ENCODE data around the gene MLF2.
"Not testable (repeated sequence)": the region's sequence is repeated elsewhere in the genome, so short reads cannot be mapped to it uniquely, and the experiment has no call there.

MLF2 gene

DNA sequence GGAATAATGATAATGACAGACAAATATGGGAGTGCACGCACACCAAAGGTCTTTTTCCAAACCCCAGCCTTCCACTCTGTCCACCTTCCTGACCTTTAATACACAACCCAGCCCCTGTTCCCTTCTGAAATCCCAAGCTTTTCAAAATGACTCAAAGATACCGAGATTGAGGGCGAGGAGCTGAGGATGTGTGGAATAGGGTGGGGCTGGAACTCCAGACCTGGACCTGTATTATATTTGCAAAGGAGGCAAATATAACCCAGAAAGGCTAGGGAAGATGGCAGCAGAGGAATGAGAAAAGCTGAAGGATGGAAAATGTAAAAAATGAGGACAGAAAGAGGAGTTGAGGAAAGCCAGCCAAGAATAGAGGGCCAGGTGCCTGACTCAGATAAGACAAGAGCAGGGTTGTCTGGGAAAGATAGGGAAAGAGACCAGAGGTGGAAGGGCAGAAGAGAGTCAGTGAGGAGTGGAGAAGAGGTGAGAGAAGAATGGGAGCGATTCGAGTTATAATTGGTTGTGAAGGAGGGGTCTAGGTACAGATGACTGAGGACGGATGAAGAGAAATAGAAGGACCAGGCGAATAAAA, 12.2 kb upstream of the MLF2 start:
- DNase-seq (no peak), ATAC-seq (no peak)

DNA sequence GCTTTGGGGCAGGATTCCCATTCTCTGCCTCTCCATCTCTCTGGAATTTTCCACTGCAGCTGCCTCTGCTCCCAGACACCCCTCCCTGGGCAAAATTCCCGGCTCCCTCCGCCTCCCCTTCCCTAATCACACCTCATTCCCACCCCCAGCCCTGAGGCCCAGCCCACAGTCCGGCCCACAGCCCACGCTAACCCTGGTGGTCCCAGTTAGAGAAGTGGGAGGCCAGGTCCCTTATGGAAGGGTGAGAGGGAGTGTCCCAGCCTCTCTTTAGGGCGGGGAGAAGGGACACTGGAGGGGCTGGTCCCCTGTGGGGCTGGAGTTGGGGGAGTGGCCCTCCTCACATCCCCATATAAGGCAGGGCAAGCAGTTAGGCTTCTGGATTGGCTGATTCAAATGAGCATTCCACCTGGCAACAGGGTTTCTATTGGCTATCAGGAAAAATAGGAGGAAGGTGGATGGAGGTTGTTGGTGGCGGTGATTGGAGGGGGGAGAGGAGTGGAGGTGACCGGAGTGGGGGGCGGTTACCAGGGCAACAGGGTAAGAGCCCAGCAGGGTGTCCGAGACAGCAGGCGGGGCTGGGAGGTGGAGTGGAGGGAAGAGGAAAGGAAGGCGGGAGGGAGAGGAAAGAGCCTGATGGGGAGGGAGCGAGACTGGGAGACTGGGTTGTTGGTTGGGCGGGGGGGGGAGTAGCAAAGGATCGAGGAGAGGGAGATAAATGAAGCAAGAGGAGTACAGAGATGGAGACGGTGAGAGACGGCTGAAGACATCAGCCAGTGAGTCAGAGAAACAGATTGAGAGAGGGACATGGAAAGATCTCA, 11.3 kb upstream of the MLF2 start:
- DNase-seq, result peak; percentile 56
- ATAC-seq, result peak; percentile 79

DNA sequence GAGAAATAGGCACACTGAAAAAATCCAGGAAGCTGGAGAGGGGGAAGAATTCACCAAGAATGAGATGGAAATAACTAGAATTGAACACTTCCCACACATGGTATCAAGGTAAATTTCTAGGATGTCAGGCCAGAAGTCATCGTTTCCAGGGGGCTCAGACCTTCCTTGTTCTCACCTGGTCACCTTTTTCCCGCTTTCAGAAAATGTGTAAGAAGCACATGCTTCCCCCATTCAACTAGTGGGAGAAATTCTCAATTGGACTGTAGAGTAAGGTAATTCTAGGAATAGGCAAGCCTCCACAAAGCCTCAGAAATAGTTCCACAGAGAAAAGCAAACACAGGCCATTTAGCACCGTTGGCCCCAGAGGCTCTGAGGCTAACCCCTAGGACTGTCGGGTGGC, 10.4 kb upstream of the MLF2 start:
- ATAC-seq (no peak), DNase-seq (no peak)

DNA sequence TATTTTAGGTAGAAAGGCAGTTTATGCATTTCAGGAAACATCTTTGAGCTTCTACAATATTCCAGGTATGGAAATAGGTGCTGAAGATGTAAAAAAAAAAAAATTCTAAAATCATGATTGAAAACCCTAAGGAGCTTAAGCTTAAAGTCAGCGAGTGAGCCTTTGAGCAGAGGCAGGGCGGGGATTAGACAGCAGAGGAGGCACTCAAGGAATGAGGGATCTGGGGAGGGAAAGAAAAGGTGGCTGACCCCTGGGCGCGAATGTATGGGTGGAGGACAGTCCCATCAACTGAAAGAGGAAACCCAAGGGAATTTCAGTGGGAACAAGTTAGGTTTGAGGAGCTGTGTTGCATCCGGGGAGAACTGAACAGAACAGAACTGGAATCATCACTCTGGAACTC, 6.8 kb upstream of the MLF2 start:
- ATAC-seq (no peak), DNase-seq (no peak)

DNA sequence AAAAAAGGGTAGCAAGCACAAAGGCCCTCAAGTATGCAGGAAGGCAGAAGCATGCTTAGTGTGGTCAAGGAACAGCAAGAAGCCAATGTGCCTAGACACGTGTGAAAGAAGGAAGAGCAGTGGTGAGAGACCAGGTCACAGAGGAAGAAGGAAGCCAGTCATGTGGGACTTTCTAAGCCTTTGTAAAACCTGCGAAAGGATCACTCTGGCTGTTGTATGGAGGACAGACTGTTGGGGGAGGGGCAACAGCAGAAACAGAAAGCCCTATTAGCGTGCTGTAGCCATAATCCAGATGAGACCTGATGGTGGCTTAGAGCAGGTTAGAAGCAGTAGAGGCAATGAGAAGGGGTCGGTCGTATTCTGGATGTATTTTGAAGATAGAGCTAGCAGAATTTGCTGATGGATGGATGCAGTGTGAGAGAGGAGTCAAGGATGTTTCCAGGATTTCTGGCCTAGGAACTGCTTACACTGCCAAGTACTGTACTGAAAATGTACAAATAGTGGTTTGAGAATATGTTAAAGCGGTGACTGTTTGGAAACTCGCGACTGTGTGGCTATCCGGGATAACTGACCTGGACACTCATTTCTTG, 5.7 kb upstream of the MLF2 start:
- no peak for ATAC-seq
- no peak for DNase-seq

DNA sequence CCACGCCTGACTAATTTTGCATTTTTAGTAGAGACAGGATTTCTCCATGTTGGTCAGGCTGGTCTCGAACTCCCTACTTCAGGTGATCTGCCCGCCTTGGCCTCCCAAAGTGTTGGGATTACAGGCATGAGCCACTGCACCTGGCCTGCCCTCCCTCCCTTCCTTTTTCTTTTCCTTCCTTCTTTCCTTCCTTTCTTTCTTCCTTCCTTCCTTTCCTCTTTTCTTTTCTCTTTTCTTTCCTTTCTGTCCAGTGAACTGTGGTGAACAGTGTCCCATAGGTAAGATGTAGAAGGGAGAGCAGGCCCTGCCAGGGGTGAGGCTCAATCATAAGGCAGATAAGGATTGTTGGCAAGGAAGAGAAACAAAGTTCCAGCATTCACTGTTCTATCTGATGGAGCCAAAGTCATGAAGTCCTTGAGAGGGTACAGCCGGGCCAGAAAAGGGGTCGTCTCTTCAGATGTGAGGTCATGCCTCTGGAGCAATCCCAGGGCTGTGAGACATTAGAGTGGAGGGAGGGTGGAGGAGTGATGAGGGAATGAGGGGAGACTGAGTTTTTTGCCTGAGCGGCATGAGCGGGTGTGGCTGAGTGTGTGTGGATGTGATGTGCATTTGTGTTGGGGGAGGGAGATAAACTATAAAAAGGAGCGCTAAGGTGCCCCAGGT, 4.2 kb upstream of the MLF2 start:
- DNase-seq, result no peak
- ATAC-seq, result no peak

DNA sequence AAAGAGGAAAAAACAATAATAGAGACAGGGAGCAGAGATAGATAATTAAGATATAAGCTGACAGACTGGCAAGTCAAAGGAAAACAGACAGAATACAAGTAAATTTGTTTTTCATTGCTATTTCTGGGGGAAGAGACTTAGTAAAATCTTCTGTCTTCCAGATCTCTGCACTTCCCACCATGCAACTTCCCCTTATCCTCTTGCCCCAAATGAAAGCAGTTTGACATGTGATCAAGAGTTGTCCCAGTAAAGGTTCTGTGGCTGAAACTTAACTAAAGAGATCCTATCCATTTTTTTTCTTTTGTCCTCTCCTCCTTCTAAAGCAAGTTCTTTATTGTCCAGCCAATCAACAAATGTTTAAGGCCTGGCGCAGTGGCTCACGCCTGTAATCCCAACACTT, 1.5 kb upstream of the MLF2 start:
- ATAC-seq, result no peak
- no peak for DNase-seq

DNA sequence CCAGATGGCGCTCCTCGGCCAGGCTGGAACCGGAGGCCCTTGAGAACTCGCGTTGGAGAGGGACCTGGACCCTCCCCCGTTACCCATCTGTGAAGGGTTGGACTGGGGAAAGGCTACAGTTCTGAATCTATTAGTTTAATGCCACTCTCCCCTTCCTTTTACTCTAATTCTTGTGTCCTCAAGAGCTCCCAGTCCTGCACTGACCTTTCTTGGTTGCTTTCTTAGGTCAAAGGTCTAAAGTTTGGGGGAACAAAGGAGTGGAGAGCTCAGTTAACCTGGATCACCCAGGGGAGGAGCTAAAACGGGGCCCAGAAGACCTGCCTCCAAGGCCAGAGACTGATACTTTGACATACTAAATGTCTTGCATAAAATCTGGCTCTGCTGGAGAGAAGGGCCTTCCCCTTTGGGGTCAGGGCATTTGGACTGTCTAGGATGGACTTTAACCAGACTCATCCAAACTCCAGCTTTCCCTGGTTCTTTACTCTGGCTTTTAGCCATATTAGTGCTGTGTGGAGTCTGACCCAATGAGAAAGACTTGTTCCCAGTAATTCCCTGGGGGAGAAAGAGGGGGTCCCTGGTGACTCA, 923 bp upstream of the MLF2 start:
- DNase-seq (no peak), ATAC-seq (no peak)

DNA sequence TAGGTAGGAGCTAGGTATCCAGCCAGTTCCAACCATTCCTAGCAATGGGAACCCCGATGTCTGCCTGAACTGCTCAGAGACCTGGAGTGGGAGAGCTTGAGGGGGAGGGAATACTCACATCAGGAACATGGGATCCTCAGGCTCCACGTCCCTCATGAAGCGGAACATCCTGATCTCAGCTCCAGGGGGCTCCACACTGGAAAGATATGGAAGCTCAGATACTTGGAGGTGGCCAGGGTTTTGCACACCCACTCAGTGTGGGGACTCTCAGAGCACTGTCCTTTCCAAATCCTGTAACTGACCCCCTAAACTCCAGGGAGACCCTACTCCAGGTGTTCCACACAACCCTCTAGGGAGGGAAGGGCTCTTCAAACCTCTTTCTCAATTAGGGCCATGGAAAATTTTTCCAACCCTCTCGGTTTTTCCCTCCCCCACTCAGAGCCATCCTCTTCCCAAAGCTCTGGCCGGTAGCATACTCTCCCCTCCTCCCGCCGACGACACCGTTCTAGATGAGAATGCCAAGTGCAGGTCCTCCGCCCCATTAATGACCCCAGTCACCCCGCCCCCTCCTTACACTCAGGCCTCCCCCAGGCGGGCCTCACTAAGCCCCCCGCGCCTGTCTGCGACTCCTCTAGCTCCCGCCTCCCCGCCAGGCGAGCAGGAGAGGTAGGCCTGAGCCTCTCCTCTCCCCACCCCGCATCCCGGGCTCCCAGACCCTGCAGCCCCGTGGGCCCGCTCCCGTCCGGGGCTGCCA, 597 bp downstream of the MLF2 start:
- ATAC-seq (peak; percentile 0), DNase-seq (peak; percentile 53)

DNA sequence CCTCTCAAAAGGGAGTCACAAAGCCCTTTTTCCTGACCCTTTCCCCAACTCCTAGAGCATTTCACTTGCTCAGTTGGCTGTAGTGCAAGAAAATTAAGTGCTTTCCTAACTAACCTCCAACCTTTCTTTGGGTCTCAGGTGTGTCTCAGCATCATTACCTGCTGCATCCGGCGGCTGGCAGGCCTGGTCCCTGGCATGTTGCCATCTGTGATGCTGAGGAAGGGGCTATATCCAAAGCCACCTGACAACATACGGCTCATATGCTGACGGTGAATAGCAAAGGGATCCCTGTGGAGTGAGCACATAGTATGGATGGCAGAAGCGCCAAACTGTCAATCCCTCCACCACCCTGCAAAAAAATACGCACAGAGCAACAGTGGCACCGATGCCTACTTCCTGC, 1.2 kb downstream of the MLF2 start:
- no peak for ATAC-seq
- DNase-seq, result no peak

DNA sequence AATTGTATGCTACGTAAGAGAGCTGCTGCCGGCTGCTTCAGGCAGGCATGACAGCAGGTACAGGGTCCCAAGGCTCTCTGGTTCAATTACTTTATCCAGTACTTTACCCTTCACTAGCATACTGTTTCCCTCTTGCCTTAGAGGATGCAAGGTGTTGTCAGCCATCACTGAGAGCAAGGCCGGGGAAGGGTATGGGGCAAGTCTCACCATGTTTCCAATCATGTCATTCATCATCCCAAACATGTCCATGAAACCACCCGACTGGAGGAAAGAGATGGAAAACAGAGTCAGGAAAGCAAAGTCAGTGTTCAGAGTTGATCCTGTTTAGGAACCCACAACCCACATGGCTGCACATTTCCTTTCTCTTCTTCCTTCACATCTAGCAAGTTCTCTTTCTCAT, 2.4 kb downstream of the MLF2 start:
- DNase-seq, result no peak
- ATAC-seq, result no peak

DNA sequence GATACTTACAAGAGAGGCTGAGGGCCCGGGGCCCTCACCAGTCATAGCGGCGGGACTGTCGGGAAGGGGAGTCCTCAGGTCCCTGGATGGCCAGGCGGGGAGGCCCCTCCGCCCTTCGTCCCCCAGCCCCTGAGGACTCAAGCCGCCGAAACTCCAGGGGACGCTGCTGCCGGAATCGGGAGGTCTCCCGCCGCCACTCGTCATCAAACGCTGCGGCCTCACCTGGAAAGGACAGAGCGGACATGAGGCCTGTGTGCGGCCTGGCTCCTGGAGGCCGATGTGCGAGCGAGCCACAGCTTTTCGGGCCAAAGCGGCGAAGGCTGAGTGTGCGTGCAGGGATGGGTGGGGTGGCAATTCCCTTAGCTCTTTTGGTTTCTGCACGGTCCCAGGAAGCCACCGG, 4.2 kb downstream of the MLF2 start:
- DNase-seq, result no peak
- ATAC-seq, result no peak

DNA sequence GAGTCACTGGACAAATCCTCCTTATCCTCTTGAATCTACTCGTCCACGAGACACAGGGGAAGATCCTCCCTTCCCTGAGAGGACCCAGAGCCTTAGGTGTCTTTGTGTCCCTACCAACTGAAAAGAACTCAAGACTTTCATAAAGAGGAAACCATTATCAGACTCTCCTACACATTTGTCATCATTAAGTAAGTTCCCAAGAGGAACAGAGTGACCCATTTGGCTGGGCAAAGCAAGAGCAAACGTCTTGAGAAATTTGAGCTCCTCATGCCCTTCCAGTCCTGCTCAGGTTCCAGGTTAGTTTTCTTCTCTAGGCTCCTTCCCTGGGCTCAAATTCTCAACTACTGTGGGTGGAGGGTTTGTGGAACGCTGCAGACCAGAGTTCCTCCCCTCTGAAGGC, 5.7 kb downstream of the MLF2 start:
- ATAC-seq (no peak), DNase-seq (no peak)

DNA sequence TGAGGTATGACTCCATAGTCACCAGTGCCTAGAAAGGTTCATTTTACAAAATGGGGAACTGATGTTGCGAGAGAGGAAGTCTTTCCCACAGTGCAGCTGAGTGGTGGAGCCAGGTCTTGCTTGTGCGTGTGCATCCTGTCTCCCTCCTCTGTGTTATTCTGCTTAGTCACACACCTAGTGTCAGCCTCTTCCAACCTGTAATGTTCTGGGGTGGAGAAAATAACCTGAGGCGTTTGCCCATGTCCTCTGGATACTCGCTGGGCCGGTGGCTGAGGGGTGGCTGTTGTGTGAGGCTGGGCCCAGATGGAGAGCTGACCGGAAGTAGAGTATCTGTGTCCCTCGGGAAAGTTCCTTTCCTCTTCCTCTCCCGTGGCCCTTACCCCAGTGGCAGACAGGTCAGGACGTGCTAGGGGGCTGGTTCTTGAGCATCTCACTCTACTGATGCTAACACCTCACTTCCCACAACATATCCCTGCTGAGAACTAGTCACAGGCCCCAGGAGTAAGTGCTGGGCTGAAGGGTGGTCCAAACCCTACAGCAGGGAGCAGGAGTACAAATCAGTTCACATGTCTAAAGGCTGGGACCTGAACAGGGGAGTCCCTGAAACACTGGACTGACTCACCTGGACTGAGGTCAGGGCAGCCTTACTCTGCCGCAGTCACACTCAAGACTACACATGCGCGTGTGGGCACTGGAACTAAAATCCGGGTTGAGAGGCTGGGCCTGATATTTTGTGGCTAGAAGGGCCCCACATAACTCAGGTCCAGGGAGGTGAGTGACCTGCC, 7.0 kb downstream of the MLF2 start:
- ATAC-seq (peak; percentile 38), DNase-seq (no peak)

DNA sequence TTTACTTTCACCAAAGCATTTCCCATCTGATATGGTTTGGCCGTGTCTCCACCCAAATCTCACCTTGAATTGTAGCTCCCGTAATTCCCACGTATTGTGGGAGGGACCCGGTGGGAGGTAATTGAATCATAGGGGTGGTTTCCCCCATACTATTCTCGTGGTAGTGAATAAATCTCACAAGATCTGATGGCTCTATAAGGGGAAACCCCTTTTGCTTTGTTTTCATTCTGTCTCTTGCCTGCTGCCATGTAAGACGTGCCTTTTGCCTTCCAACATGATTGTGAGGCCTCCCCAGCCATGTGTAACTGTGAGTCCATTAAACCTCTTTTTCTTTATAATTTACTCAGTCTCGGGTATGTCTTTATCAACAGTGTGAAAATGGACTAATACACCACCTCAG, 9.6 kb downstream of the MLF2 start:
- ATAC-seq (peak; percentile 16), DNase-seq (peak; percentile 25)

DNA sequence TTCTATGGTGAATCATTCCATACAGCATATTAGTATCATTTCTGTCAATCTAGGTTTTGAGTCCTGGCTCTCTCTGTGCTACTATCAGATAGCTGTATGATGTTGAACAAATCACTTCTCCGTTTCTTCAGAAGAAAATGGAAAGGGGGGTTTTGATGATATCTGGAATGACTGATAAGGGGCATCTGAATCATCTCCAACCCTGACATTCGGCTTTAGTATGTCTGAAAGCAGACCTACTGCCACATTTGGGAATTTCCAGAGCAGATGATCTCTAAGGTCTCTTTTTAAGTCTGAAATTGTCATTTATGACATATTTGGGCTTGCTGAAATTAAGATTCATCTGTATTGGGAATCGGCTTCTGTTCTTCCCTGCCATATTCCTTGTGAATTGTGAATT, 10.1 kb downstream of the MLF2 start:
- DNase-seq, result no peak
- ATAC-seq, result peak; percentile 85

DNA sequence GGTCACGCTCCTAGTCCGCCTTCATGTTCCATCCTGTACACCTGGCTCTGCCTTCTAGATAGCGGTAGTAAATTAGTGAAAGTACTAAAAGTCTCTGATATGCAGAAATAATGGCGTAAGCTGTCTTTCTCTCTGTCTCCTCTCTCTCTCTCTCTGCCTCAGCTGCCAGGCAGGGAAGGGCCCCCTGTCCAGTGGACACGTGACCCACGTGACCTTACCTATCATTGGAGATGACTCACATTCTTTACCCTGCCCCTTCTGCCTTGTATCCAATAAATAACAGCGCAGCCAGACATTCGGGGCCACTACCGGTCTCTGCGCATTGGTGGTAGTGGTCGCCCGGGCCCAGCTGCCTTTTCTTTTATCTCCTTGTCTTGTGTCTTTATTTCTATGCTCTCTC, 10.9 kb downstream of the MLF2 start:
- DNase-seq, ATAC-seq: not testable (repeated sequence)

DNA sequence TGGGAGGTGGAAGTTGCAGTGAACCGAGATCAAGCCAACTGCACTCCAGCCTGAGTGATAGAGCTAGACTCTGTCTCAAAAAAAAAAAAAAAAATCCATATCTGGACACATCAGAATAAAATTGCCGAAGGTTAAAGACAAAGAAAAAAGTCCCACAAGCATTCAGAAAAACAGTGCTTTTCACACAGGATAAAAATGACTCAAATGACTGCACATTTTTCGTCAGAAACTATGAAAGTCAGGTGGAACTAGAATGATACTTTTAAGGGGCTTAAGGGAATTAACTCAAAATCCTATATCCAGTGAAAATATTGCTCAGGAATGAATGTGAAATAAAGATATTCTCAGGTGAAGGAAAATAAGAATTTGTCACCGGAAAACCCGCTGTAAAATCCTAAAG, 16.2 kb downstream of the MLF2 start:
- no peak for ATAC-seq
- DNase-seq, result no peak

DNA sequence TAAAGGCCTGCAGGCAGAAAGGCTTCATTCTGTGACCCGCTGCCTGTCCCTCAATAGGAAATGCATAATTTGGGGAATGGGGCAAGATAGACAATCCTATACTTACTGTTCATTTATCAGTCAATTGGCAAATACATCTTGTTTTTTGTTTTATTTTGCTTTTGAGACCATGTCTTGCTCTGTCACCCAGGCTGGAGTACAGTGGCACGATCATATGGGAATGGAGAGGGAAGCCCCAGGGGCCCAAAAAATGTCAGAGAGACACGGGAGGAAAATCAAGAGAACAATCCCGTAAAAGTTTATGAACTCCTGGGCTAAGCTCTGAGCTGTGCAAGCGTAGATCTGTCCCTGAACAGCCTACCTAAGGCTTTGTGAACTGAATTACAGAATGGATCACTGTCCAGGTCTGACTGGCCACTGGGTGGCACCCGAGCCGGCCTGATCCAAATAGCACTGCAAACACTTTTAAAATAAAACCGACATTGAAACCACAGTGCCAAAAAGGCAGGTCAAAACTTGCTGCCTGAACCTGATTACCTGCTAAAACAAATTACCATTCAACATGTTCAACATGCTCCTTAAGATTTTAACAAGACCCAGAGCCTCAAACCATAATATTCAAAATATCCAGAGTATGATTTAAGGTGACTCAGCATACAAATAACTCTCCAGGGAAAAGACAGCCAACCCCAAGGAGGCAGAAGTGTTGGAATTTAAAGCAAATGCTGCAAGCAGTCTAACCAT, 17.3 kb downstream of the MLF2 start:
- DNase-seq, result peak; percentile 49
- no peak for ATAC-seq

All from stimulated activated naive CD8-positive, alpha-beta T cell treated with anti-CD3 and anti-CD28 coated beads, Interleukin-15, Interleukin-2, amounts not matched to agents 100 U/mL and 50 U/mL, for 24 hours (primary cell).